NCI-H2107 treated with DMSO at 0.1 percent for 48 hours (cell line): ENCODE results near the gene PKIB.

Source experiments
- DNase-seq: peaks from one replicate; lab custom pipeline; 2025; ENCODE audit not compliant: unreplicated experiment; lab: John Stamatoyannopoulos, UW

PKIB gene

DNA sequence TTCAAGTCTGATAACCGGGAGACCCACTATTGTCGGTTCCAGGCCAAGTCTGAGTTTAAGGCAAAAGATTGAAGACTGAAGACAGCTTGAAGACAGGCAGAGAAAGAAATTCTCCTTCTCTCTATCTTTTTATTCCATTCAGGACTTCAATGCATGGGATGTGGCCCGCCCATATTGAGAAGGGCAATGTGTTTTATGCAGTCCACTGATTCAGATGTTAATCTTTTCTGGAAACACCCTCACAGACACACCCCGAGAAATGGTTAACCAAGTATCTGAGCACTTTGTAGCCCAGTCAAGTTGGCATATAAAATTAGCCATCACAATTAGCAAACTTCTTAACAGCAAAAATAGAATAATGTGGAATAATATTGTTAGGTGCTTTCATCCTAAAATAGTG, 93.9 kb downstream of the PKIB start:
- DNase-seq: no peak

DNA sequence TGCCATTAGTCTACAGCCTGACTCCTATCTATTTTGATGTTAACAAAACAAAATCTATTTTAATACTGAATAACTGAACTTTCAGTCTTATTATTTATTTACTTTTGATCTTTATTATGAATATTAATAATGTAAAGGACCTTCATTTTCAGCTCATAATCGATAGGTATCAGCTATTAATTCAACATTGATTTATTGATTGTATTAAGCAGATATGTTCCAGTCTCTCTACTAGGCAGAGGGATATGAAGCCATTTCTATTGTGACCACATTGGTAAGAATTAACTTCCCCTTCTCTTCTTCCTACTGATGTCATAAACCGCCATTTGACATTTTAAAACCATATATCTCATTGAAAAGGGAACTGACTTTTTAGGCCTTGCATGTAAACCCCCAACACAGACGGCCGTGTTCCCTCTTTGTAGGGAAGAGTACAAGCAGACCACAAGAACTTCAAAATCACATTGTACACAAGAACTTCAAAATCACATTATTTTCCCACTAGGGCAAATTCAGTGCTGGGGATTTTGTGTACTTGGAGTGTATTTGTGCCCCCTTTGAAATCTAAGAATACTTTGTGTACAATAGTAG, 99.8 kb downstream of the PKIB start:
- no peak for DNase-seq

DNA sequence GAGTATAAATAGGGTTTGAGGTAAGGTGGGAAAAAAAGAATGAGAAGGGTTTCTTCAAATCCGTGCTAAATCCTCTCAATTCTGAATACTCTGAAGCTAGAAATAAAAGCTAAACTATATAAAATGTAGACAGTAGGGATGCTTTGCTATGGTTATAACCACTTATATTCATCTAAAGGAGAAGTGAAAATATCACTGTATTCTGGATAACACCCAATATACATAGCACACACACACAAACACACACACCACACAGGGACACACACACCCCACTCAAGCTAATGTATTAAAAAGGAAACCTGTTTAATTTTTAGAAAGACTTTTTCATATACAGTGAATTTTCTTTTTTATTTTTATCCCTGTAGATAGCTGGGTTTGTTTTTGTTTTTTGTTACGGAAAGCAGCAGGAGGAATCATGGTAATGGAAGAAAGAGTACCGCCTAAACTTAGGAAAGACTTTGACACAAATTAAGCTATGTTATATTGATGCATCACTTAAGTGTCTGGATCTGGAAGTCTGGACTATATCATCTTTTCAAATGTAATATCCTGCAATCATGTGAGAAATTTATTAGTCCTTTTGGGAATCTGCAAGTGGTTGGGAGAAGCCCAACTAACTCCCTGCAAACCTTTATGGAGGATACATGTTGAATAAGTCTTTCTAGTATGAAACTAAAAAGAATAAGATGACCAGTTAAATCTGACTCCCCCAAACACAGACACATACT, 100.9 kb downstream of the PKIB start:
- no peak for DNase-seq

DNA sequence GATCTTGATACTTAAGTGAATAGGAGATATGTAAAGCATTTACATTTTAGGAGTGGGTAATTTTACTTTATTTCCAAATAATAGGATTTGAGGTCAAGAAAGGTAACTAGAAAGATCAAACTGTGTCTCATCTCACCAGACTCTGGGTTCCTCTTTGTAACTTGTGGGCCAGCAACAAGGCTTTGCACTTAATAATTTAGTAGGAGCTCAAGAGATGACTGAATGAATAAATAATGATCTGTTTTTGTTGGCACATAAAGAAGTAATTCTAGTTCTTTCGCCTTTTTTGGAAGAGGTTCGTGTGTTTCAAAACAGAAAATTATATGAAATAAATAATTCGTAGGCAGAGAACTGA, 101.9 kb downstream of the PKIB start:
- DNase-seq: no peak

DNA sequence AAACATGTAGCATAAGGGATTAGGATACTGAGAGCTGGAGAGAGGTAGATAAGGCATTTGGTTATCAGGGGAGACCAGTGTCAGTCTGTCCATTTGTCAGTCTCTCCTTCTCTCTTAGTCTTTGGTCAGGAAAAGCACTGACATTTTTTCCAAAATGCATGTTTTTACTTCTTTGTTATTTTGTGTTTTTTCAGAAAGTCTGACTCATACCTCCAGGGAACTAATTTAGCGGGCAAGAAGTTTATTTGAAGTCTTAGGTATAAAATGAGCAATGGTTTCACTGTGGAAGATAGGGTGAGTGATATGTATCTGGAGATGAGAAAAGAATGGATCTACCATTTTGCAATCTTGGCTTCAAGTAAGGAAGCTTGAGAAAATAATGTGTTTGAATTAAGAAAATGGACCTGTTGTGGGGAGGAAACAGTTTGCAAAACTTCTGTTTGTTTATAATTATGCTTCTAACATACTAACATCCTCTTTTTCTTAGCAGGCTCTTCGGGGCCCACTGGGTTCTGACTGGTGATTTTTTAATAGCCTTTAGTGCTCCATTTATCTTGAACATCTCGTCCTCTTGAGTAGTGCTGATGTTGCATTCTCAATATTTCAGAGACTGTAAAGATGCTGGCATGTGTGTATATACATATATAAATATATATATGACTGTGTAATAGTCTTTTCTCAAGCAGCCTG, 102.4 kb downstream of the PKIB start:
- DNase-seq: no peak

DNA sequence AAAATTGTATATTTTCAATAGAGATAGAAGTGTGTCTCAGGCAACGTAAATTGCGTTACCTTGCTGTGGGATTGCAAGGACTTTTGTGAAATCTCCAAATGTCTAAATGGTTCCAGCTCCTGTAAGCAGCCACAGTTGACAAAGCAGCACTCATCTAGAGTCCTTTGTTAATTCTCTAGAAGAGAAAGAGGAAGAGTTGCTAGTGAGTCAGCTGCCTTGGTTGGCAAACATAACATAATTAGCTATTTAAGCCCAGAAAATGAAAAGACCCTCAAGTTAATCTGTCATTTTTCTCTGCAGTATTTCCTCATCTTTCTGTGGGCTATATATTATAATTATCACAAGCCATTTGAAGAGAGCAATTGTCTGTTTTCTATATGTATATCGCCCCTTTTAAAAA, 102.9 kb downstream of the PKIB start:
- no peak for DNase-seq

DNA sequence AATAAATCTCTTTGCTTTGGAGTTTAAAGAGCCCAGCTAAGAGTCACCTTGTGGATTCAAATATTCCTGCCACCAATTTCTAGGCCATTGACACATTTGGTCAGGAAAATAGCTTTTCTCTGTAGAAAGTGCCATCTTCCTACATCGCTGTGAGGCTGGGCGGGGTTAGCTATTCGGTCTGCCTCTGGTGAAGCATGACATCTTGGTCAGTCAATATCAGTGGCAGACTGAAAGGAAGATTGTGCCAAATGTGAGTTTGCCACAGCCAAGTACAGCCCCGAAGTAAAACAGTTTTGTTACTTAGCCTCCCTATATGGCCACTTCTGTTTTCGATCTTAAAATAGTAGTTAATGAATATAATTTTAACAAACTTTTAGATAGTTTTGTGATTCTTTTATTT, 103.9 kb downstream of the PKIB start:
- no peak for DNase-seq

DNA sequence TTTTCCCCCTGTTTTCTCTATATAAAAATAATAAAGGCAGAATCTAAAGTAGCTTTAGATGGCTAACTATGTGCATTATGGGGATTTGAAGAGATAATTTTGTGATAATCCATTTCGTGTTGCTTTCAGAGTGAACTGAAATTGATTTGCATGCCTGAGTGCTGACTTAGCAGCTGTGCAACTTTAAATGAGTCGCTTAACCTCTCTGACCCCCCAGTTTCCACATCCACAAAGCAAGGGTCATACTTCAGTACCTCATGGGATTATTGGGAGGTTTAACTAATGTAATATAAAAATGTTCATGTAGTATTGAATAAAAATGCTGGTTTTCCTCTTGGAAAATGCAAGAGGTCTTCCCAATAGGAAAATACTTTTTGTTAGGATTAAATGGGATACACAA, 105.5 kb downstream of the PKIB start:
- DNase-seq: no peak

DNA sequence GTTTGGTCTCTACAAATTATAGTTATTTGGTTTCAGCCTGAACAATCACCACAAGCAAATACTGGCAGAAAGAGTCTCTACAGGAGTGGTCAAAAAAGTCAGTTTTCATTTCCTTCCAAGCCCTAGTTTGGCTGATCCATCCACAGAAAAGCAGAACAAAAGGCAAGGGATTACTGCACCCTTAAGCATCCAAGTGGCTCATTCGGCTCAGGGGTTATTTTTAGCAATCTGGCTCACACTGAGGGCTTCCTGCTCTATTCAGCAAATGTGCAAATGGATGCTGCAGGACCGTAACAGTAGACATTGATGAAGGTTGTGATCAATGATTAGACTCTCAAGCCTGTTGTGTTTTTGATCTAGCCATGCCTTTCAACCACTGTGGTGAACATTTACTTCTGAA, 107.1 kb downstream of the PKIB start:
- peak; percentile 57 for DNase-seq

DNA sequence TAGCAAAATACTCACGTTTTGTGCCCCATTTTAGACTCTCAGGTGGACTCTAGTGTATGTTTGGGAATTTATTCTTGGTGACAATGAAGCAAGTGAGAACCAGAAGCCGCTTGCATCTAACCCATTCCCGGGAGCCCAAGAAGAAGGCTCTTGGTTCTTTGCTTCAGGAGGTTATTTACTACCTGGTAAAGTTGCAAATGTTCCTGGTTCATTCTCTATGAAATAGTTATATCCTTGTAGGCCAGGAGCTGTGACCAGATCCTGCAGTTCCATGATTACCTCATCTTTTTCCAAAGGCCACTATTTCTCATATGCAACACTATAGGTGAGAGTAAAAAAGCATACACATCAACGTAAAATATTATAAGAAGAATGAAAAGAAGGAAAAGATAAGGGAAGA, 108.4 kb downstream of the PKIB start:
- no peak for DNase-seq

DNA sequence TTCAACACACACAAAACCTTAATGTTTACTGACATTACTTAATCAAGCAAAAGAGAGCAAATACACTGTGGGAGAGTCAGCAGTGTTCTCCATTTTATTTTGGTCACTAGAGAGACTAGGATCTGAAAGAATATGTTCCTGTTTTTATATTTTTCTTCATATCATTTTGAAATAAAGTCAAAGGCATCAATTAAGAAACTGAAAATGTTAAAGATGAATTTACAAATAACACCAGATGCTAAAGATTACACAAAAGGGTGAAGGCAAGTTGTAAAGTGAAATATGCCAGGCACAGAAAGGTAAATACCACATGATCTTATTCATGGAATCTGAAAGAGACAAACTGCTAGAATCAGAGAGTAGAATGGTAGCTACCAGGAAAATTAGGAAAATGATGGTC, 109.0 kb downstream of the PKIB start:
- DNase-seq: no peak

DNA sequence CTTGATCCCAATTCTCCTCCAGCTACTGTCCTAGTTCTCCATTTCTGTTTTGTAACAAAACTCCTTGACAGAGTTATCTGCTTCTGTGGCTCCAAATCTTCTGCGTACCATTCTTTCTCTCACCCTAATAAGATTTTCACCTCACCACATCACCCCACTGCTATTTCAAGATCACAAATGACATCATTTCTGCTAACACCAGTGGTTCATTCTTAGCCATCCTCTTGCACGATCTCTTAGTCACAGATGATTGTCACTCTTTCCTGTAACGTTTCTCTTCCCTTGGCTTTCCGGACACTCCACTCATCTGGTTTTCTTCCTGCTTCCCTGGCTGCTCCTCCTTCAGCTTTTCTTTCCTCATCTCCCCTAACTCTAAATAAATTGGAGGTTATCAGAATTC, 112.5 kb downstream of the PKIB start:
- DNase-seq: no peak

DNA sequence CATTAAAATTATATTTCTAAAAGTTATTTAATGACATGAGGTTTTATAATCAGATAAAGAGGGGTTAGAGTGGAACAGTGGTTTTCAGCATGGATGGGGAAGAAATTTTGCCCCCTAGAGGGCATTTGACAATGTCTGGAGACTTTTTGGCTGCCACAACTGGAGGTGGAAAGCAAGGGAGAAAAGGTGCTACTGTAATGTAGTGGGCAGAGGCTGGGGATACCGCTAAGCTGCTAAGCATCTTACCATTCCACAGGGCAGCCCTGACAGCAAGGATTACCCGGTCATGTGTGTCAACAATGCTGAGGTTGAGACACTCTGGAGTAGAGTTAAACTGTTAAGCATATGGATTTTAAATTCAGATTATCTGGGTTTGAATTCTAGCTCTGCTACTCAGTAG, 116.4 kb downstream of the PKIB start:
- DNase-seq: no peak

DNA sequence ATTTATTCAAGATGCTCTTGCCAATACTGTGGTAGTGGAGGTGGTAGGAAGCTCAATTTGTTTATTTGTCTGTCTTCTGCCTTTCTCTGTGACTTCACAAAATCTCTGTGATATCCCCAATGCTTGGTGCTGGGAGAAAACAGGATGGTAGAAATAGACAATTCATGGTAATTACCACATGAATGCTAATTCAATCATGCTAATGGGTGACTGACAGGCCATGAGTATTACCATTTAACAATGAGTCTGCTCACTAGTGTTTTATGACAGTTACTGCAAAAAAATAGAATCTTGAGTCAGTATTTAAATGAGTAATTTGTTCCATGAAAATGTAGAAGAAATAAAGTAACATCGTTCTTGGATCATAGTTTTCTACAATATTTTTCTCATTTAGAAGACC, 117.0 kb downstream of the PKIB start:
- no peak for DNase-seq

DNA sequence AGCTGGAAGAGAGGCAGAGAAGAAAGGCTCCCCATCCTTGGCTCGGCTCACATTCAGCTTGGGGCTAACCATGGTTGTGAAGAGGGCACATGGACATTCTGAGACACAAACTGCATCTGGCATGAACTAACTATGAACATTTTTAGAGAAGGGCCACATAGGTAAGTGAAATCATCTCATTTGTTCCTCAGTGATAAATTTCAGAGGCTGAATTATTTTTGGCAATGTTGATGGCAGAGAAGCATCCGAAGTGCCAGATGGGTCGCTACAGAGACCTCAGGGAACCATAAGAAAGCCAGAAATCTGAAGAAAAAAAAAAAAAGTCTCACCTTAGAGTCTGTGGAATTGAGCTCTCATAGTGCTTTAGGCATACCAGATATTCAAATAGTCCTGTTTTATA, 120.1 kb downstream of the PKIB start:
- DNase-seq: no peak

DNA sequence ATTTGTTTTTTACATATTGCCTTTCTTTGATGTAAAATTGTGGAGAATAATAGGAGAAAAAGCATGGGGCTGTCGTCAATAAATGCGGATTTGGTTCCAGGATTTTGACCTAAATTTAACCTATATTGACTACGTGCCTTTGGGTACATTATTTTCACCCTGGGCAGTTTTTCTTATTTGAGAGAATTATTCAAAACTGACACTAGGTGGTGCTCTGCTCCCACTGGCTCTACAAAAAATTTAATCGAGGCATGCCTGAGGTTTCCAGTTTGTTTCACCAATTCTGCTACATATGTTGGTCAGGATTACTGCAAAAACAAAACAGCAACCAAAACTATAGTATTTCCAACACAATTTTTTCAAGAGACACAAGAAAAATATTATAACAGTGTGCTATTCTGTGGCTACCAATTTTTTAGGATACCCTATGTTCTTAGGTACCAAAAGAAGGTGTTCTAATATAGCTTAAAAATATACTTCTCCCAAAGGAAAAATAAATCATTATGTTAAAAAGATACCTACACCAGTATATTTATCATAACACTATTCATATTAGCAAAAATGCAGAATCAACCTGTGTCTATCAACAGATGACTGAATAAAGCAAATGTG, 120.7 kb downstream of the PKIB start:
- peak; percentile 55 for DNase-seq

DNA sequence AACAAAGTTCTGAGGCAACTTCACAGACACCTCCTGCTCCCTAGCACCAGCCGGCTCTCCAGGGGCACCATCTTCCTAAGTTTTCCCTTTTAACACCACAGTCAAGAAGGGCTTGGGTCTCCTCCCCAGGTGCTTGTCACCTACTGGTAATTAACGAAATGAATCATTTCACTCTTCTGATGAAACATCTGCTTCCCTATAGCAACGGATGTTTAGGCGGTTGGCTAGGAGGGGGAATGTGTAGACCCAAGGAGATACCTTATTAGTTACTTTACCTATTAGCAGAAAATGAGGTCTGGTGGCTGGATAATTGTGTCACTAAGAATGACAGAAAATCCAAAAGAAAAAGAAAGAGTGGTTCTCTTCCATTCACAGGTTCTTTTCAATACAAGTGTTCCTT, 123.1 kb downstream of the PKIB start:
- no peak for DNase-seq

DNA sequence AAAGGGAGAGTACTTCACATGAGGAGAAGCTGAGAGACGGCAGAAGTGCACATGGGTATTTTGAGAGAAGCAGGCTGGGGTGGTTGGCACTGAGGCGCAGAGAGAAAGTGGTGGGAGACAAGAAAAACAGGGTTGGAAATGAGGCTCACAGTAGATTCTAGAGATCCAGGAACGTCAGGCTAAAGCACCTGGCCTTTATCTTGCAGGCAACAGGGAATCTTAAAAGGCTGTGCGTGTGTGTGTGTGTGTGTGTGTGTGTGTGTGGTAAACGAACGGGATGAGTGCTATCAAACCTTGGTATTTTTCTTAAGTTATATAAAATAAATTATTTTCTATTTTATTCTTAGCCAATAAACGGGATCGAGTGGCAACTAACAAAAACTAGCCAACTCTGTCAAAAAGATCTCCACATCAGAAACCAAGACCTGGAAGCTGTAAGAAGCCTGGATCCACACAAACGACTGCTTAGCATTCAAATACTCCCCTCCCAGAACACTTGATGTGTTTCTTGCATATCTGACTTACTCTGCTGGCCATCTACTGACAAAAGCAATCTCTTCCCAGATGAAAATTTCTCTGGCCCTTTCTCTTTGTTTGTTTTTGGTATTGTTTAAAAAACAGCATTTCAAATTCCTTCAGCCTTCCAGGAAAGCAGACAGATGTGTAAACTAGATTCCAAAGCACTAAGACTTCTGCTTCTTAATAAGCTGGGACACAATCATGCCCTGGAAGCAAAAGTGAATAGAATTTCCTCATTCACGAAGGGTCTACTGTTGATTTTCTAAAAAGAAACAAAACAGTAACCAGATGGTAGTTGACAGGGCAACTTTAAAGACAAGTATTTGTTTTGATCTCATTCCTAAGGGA, 124.6 kb downstream of the PKIB start:
- peak; percentile 31 for DNase-seq

DNA sequence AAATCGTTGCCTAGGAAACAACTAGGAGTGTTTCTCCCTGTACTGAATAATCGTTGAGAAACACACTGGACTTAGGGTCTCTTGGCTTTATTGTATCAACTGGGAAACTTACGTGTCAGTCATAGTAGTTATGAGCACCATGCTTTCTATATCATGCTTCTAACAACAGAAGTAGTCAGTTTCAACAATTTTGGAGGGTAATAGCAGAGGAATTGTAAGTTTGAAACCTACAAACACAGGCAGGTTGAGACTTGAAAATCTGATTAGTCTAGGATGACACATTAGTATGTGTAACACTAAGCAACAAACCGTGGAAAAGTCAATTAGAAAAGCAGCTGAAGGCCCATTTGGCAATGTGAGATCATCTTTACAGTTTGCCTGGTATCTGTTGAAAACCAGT, 125.4 kb downstream of the PKIB start:
- DNase-seq: peak; percentile 92

DNA sequence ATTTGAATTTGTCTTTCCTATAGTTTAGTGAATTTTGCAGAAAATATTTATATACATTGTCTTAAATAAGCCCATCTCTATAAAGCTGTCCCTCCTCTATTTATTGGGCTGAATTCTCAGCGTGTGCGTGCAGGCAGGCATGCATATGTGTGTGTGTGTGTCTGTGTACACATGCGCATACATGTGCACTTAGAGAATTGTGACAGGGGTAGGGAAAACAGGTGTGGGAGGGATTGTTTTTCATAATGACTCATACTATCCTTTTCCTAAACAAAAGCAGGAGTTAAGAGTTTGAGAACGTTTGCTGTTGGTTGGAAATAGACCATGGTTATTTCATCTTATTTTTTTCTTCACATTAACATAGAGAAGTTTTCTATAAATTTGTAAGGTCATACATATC, 126.0 kb downstream of the PKIB start:
- peak; percentile 87 for DNase-seq

DNA sequence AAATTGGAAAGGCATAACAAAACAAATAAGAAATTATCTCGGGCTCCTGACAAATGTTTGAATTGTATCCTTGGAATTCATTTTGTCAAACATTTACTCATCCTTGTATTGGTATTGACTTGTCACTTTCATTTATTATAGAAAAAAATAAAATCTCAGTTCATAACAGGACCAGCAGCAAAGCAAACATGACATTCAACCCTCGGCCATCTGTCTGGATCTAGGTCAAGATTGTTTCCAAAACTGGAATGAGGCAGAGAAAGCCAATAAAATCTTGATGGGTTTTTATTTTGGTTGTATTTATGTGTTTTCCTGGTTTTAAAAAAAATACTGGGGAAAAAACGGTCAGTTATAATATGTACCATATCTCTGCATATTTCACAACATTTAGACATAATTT, 126.4 kb downstream of the PKIB start:
- no peak for DNase-seq
